ENCODE results near the gene BTBD9.

The BTBD9 gene

GRCh38 chr6:38482466-38482865, 157.3 kb downstream of the BTBD9 start:
- no peak for DNase-seq (ENCODE audit: low read depth in 2 of 2)

GRCh38 chr6:38481851-38482250, 157.9 kb downstream of the BTBD9 start:
- DNase-seq (ENCODE audit: low read depth in 2 of 2), result no peak

DNA sequence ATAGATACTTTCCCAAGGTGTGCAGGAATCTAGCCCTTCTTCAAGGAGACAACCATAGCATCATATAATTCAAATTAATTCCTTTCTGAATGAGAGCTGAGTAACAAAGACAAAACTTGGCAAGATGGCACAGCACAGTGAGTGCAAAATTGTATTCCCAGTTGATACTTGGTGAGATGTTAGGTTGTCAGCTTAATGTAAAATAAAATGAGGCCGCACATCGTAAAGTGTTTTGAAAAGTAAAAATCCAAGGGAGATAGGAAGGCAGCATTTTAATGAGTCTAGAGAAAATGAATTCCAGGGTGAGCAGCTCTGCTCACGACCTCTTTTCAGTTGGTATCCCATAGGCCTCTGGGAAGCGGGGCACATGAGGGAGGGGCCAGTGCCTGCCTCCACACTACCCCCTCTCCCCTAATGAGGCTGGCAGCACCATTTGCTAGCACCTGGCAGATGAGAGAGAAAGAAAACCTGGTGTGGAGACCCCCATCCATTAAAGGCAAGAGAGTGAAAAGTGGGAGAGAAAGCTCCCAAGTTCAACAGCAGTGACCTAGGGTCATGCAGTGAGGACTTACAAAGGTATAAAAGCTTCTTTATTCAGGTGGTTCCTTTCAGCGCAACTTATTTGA, 158.4 kb downstream of the BTBD9 start:
- no peak for DNase-seq (ENCODE audit: low read depth in 2 of 2)

GRCh38 chr6:38480036-38480435, 159.7 kb downstream of the BTBD9 start:
- no peak for DNase-seq (ENCODE audit: low read depth in 2 of 2)

DNA sequence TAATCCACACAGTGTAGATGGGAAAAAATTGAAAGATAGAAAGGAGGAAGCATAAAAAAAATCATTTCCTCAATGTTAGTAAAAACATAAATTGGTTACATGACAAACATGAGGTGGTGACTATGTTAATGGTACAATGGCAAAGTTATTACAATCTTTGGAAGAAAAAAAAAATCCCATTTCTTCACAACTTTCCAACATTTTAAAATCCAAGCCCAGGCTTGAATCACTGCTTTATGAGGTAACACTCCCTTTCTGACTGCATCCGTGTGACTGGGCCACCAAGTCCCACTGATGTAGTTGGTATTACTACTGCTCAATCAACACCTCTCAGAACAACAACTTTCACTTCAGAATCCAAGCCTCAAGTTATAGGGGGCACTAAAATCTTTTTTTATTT, 160.4 kb downstream of the BTBD9 start:
- DNase-seq (ENCODE audit: low read depth in 2 of 2), result no peak

DNA sequence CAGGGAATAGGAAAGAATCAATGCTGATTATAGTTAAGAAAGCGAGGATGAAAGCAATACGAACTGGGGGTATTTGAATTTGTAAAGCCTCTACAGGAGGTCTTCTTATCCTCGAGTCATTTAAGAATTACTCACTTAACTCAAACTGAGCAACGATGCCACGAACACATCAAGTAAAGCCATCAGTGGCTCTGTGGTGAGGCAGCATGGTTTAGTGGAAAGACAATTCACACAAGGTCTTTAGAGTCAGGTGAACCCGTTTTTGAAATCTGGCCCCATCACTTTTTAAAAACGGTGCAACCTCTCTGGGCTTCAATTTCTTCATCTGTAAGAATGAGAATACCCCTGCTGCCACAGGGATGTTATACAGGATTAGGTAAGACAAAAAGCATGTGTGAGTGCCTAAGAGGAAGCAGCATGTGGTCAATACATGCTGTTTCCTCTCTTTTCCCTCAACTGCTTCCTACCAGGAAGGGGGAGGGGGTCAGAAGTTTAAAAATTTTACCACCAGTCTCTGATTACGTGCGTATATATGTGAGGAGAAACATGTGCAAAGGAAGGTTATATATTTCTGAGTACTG, 162.0 kb downstream of the BTBD9 start:
- DNase-seq (ENCODE audit: low read depth in 2 of 2), result no peak

- no peak for DNase-seq (ENCODE audit: low read depth in 2 of 2)
These were observed 162.8 kb downstream of the BTBD9 start for GRCh38 chr6:38476888-38477287.

DNA sequence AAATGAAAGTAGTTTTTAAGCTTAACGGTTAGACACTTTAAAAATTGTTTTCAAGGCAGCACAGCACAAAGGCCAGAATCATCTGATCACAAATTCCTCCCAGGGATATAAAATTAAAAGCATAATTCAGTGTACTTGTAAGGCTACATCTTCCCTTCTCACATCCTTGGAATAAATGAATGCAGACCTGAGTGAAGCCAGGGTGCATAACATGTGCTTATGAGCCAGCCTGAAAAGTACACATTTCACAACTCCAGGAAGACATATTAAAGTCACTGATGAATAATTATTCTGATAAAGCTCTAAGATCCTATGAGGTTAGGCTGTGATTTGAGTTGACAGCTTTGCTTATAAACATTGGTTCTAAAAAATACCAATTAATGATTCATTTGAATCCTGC, 163.6 kb downstream of the BTBD9 start:
- DNase-seq (ENCODE audit: low read depth in 2 of 2), result no peak

- no peak for DNase-seq (ENCODE audit: low read depth in 2 of 2)
These were observed 169.2 kb downstream of the BTBD9 start for GRCh38 chr6:38470548-38470947.

- no peak for DNase-seq (ENCODE audit: low read depth in 2 of 2)
These were observed 172.2 kb downstream of the BTBD9 start for GRCh38 chr6:38467566-38467965.

GRCh38 chr6:38460186-38460585, 179.5 kb downstream of the BTBD9 start:
- DNase-seq (ENCODE audit: low read depth in 2 of 2), result no peak

GRCh38 chr6:38459291-38459690, 180.4 kb downstream of the BTBD9 start:
- DNase-seq (ENCODE audit: low read depth in 2 of 2), result no peak

DNA sequence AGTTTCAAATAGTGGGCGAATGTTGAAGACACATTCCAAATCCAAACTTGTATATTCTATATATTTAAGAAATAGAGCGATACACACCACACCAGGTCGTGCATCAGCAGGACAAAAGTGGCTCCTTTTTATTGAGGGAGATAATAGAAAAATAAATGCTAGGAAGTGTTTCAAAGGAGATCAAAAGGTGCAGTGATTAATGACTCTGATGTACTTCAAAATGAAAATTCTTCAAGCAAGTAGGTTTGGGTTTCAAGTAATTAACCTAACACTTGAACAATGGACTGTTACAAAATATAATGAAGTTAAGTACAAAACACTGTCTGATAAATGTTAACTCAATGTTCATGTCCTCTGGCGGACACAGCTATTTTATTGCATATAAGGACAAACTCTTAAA, 185.9 kb downstream of the BTBD9 start:
- DNase-seq (ENCODE audit: low read depth in 2 of 2), result no peak

DNA sequence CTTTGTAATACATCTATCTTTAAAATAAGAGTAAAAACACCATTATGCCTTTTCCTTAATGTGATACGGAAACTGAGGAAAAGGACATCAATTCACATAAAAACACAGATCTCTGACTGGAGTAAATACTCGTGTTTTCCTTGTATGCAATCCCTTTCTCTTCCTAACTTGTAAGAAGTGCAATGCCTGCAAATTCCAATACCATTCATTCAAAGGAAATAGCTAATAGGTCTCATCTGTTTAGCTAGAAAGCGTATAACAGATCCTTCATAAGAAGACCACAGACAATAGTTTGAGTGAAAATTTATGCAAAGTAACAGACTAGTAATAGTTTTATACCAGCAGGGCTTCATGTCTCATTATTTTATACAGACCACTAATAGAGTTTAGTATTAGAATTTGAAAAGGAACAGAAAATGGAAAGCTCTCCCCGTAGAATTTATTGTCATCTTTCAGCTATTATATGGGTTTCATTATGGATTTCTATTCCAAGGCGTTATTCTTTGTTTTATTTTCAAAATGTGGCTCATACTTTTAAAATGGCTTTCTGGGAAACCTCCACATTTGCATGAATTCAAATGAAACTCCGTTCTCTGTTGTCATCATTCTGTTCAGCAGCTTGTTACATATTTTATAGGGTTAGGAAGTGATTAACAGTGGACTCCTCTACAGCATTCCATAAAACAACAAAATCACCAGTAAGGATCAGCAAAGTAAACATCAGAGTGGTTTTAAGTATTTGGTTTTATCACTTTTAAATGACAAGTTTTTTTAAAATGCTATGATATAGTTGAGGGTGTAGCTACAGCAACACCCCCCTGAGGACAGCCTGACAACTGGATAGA, 186.7 kb downstream of the BTBD9 start:
- DNase-seq (ENCODE audit: low read depth in 2 of 2), result no peak

DNA sequence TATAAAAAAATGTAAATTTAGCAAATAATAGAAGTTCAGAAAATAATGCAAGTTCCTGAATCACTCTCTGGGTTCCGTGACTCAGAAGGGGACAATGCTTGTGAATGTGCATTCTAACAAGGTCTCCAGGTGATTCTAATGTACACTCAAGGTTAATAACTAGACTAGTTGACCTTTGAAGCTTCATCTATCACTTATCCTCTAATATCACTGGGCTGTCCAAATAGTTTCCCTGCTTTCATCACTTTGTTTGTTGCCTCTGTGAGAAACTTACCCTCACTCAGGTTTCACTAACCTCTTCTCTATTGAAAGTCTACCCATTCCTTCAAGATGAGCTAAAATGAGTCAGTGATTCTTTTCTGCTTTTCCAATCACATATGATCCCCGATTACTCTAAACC, 189.0 kb downstream of the BTBD9 start:
- DNase-seq (ENCODE audit: low read depth in 2 of 2), result no peak

DNA sequence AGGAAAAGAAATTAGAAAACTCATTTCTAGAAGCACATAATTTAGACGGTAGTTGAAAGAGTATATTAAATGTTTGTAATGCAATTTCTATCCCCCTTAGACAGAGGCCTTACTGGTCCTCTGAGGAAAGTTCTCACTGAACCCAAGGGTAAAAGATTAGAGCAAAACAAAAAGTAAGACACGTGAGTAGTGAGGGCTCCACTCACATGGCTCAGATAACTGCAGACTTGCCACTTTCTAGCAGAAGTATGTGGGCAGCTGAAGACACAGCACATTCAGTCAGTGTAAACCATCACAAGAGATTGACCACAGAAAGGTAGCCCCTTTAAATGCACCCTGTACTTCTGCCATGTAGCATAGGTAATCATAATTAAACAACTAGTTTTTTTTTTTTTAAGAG, 193.8 kb downstream of the BTBD9 start:
- no peak for DNase-seq (ENCODE audit: low read depth in 2 of 2)

- DNase-seq (ENCODE audit: low read depth in 2 of 2), result no peak
These were observed 194.4 kb downstream of the BTBD9 start for GRCh38 chr6:38445336-38445735.

DNA sequence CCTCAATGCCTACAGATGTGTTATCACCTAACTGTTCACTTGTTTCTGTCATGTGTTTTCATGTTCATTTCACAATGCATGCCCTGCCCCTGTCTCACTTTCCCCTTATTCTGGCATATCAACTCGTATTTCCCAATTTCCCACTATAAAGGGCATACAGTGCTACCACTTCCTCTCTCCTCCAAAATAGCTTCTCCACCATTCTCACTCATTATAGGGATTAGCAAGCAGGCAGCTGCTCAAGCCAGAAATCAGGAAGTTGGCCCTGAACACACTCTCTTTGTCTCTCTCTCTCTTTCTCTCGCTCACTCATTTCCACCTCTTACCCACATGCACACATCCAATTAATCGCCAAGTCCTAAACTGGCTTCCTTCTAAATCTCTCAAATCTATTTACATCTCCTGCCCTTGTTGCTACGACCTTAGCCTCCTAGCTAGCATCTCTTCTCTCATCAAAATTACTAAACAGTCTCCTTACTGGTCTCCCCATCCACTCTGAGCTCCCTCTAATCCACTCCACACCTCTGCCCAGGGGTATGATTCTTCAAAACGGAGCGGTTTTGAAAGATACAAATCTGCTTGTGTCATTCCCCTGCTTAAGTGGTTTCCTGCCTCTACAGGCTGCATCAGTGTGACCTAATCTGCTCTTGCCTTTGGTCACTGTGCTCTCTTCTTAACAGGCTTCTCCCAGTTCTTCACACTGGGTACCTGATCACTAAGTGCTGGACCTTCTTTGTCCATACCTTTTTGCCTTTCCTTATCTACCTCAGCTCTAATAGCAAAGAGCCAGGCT, 196.2 kb downstream of the BTBD9 start:
- no peak for DNase-seq (ENCODE audit: low read depth in 2 of 2)

GRCh38 chr6:38438097-38438496, 201.6 kb downstream of the BTBD9 start:
- no peak for DNase-seq (ENCODE audit: low read depth in 2 of 2)

GRCh38 chr6:38436726-38437465, 202.8 kb downstream of the BTBD9 start:
- no peak for DNase-seq (ENCODE audit: low read depth in 2 of 2)

- no peak for DNase-seq (ENCODE audit: low read depth in 2 of 2)
These were observed 204.4 kb downstream of the BTBD9 start for GRCh38 chr6:38435330-38435729.

DNA sequence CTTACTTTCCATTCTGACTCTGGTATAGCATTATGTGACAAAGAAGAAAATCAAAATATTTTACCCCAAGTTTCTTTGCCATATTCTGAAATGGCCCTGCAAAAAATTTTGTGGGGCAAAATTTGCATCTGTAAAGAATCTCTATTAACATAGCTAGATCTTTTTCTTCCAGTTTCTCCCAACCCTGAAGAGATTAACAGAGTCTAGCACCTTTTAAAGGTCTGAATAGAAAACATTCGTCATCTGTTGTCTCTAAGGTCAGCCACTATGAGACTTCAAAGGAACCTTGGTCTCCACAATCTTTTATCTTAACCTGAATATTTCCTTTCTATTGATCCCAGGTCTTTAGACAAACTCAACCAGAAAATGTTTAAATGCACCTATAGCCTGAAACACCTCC, 205.7 kb downstream of the BTBD9 start:
- no peak for DNase-seq (ENCODE audit: low read depth in 2 of 2)
